HCT116 (cell line): ENCODE results near the gene DTWD1.

ENCODE experiments used
- POLR2A ChIP-seq: IDR thresholded peaks from 2 replicates; pipeline ENCODE4 v1.7.0; 2011; ENCODE audit warnings: borderline replicate concordance; ENCODE audit not compliant: insufficient read depth, insufficient read length; ENCODE audit errors: extremely low read depth
- YY1 ChIP-seq: IDR thresholded peaks from 2 replicates; pipeline ENCODE4 v1.6.1; 2011; ENCODE audit warnings: low read length, low read depth, moderate library complexity, mild to moderate bottlenecking; ENCODE audit not compliant: insufficient replicate concordance; ENCODE audit errors: extremely low read depth

- TF ChIP-seq POLR2A (no peak), YY1 (no peak)
Observed at GRCh38 chr15:49621887-49622286, 1.0 kb downstream of the DTWD1 start.
